HG03139 (cell line): Measurements from ENCODE around the gene HS6ST3.
"Not testable (repeated sequence)": the region's sequence is repeated elsewhere in the genome, so short reads cannot be mapped to it uniquely, and the experiment has no call there.

Experiments used
- ATAC-seq: cut with Tn5 transposase; IDR thresholded peaks from one replicate; pipeline ENCODE4 v1.9.1; 2021; ENCODE audit not compliant: unreplicated experiment

Gene HS6ST3

DNA sequence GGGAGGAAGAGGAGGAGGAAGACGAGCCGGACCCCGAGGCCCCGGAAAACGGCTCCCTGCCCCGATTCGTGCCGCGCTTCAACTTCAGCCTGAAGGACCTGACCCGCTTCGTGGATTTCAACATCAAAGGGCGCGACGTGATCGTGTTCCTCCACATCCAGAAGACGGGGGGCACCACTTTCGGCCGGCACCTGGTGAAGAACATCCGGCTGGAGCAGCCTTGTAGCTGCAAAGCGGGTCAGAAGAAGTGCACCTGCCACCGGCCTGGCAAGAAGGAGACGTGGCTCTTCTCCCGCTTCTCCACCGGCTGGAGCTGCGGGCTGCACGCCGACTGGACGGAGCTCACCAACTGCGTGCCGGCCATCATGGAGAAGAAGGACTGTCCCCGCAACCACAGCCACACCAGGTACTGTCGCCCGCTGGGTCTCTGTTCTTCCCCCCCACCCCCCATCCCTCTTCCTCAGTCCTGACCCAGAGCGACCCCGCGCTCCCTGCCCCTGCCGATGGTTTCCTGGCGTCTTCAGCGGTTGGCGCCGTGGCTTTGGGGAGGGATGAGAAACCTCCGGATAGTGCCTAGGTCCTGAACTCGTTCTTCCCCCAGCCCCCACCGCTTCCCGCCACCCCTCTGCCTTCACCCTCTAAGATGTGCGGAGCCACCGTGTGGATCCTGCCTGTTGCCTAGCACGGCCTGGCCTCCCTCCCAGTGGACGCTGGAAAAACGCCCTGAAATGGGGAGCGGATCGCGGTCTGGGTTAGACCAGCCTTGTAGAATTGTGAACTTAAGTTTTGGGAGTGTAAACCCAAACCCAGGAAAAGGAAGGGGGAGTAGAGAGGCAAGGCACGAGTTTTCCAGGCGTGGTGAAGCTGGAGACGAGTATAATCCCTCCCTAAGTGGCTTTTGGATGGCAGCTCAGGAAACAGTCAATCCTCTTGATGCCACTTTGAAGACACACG, 1.5 kb downstream of the HS6ST3 start:
- ATAC-seq: no peak

DNA sequence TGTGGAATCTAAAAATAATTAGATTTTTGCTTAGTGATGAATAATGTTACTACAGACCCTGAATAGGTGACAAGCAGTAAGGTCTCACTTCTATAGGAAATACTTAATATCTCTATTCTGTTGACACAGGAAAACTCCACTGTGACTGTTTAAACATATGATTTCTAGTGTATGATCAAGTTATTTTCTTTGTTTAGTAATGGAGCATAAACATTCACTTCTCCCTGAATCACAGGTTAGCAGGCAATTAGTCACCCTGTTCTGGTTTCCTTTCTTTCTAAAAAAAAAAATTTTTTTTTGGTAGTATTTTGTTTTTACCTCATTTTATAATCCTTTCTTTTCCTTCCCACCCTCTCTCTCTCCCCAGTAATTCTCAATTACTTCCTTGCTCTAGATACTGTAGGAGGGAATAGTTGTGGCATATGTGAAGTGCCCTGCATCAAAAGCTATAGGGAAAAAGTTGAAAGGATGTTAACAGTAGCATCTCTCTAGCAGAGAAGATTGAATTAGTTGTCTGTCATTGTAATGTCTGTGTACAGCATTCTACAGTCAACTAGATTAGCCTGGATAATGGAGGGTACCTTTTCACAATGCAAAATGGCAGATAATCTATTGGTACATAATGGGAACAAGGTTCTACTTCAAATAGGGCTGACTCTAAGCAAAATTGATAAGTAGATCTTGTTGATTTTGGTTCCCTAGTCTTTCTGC, 3.5 kb downstream of the HS6ST3 start:
- ATAC-seq: no peak

DNA sequence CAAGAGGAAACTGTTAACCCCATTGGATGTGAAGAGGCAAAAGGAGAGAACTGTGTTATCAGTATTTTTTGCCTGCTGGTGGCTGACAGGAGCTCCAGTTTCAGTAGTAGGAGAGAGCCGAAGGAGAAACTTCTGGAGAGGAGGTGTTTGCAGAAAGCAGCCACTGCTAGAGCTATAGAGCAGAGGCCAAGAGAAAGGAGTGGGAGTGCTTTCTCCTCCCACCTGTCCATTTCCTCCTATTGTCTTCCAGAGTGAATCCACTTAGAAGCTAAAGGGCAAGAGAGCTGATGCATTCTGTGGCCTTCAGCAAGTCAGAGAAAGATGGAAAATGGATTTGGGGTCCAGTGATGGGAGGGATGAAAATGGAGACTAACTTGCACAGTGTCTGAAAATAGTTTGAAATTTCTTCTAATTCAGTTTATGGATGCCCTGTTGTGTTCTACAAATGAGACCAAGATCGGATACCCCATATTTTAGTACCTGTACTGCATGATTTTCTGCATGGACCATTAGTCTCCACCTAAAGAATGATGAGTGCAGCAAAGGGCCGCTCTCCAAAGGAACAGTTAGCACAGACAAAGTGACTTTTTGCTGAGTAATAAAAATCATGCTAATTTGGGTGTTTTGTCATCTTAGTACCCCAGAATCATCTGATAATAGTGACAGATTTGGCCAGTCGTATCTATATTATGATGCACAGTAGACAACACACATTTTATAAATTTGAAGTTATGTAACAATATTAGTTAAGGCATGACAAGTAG, 10.7 kb downstream of the HS6ST3 start:
- no peak for ATAC-seq

DNA sequence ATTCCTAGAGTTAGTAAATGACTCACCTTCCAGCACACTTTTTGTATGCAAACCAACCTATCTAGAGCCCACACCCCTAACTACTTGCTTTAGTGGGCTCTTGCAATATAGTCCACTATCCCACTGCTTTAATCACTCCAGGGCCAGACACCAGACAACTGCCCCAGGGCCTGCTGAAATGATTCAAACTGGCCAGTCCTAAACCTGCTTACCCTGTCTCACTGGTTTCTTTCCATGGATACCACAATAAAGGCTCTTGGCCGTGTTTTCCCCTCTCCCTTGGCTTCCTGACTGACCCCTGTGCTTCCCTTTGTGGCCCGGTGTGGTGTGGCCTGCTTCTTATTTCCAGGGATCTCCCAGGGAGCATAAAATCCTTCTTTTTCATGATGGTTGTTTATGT, 14.6 kb downstream of the HS6ST3 start:
- no peak for ATAC-seq

DNA sequence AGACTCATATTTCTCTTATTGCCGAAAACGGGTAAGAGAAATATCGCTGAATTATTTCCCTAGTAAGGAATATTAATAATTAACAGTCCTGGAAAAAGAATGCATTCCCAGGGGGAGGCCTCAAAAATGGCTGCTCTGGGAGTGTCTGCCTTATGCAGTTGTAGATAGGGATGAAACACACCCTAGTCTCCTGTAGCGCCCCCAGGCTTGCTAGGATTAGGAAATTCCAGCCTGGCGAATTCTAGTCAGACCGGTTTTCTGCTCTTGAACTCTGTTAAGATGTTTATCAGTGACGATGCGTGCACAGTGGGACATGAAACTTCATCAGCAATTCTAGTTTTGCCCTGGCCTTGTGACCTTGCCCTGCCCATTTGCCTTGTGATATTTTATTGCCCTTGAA, 18.2 kb downstream of the HS6ST3 start:
- not testable (repeated sequence) for ATAC-seq

DNA sequence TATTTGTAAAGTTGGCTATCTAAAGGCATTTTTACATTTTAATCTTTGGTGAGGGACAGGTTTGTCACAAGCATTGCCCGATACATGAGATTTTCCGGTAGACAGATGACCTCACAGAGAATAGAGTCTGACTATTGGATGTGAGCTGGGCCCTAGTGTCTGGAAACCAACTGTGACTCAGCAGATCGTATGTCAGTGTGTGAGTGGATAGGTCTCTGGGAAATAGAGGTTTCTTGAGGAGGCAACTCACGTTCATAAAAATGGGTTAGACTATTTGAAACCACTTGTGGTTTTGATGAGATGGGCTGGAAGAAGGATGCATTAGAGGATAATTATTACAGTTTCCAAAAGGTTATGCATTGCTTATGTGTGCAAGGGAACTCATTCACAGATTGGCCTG, 19.2 kb downstream of the HS6ST3 start:
- no peak for ATAC-seq

DNA sequence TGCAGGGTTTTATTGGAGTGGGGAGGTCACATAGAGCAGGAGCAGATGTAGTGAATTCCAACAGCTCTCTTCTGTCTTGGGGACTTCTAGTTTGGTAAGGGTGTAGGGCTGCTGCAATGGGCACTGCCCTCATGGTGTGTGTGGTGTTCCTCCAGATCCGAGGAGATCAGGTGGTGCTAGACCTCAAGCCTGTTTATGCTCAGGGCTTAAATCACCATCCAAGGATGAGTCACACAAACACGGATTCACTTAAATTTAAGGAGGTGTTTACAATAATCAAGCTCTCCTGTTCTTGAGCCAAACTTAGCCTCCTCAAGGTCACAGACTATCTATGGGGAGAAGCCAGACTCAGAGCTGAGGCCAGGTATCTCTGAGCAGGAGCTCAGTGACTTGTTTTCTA, 23.0 kb downstream of the HS6ST3 start:
- ATAC-seq: no peak

DNA sequence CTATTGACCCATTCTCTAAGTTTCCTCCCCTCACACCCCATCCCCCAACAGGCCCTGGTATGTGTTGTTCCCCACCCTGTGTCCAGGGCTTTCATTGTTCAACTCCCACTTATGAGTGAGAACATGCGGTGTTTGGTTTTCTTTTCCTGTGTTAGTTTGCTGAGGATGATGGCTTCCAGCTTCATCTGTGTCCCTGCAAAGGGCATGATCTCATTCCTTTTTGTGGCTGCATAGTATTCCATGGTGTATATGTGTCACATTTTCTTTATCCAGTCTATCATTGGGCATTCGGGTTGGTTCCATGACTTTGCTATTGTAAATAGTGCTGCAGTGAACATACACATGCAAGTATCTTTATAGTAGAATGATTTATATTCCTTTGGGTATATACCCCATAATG, 25.5 kb downstream of the HS6ST3 start:
- ATAC-seq: not testable (repeated sequence)

DNA sequence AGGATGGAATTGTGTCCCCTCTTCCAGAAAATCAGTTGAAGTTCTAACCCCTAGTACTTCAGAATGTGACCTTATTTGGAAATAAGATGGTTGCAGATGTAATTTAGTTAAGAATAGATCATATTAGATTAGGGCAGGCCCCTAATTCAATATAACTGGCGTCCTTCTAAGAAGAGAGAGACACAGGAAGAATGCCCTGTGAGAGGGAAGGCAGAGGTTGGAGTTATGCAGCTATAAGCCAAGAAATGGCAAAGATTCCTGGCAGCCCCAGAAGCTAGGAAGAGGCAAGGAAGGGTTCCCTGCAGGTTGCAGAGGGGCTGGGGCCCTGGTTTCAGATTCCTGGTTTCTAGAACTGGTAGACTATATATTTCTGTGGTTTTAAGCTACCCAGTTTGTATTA, 30.0 kb downstream of the HS6ST3 start:
- no peak for ATAC-seq

DNA sequence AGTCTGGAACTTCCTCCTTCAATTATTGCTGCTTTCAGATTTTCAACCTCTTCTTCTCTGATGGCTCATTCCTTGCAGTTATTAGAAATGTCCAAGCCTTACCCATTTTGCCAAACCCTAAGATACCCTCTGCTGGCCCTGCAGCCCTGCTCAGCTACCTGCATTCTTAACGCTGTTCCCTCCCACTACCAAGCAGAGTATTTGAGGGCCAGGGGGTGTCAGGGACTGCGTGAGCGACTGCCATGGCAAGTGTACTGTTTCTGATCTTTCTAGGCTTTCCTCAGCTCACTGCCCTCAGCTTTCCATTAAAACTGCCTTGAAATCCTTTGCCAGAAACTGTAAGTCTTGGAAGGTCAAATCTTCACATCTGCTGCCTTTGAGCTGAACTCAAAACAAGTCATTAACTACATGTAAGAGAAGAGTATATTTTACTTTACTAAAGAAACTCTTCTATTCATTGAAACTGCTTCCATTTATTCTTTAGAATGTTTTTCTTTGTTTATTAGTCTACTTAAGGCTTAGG, 41.0 kb downstream of the HS6ST3 start:
- ATAC-seq: no peak

DNA sequence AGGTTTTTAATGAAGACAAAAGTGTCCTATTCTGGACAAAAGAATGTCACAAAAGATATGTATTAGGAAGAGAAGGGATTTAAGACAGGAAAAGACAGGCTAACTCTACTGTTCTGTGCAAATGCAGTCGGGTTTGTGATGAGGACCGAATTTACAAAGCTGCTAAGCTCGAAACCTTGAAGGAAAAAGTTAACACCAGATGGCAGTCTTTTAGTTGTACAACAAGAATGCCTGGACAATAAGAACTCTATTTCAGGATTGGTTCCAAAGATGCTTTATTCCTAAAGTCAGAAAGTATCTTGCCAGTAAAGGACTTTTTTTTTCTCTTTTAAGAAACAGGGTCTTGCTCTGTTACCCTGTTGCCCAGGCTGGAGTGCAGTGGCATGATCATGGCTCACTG, 51.1 kb downstream of the HS6ST3 start:
- no peak for ATAC-seq

DNA sequence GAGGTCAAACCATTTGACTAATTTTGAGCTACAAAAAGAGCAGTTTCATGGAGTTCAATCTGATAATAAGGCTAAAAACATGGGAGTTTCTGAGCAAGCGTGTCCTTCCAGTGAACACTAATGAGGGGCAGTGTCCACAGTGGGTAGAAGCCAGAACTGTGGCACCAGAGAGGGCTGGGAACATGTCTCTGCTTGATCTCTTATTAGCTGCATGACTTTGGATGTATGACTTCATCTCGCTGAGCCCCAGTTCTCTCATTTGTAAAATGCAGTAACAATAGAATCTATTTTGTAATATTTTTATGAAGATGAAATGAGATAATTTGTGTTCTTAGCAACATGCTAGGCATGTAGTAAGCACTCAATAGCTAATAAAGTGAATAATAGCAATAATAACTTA, 69.8 kb downstream of the HS6ST3 start:
- ATAC-seq: no peak

DNA sequence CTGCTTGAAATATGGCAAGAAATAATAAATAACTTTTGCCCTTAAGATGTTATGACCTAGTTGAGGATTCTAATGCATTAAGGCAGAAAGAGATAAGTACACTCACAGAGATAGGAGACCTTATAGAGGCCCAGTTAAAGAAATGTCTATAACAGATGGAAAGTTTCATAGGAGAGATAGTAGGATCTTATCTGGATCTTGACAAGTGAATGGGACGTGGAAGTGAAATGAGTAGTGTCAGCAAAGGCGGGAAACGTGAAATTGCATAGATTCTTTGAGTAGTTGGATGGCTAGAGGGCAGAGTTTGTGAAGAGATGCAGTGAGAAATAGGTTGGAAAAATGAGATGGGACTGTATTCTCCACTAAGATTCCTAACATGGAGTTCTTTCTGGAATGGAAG, 71.2 kb downstream of the HS6ST3 start:
- no peak for ATAC-seq

DNA sequence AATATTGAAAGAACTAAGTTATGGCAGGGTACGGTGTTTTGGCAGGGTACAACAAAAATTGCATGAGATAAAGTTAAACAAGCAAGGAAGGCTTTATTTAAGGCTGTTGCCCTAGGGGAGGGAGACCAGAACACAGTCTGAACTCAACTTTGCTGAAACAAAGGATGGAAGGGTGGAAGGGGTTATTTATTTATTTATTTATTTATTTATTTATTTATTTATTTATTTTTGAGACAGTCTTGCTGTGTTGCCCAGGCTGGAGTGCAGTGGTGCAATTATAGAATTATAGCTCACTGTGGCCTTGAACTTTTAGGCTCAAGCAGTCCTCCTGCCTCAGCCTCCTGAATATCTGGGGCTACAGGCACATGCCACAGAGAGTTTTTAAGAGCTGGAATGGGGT, 75.9 kb downstream of the HS6ST3 start:
- ATAC-seq: no peak

DNA sequence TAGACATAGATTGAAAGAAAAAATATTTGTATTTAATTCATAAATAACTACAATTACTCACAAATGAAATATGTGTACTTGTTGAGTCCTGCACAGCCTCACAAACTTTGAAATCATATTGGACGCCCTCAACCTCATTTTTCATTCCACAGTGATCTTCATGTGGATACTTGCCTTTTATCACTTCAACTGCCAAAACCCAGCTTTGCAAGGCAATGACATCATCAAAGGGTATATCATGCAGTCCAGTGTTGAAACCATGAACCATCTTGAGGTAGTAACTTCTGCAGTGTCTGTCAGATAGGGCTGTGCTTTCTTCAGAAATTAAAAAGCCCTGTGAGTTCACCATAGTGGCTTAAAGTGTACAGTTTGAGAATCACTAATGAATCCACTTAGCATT, 82.2 kb downstream of the HS6ST3 start:
- ATAC-seq: no peak

DNA sequence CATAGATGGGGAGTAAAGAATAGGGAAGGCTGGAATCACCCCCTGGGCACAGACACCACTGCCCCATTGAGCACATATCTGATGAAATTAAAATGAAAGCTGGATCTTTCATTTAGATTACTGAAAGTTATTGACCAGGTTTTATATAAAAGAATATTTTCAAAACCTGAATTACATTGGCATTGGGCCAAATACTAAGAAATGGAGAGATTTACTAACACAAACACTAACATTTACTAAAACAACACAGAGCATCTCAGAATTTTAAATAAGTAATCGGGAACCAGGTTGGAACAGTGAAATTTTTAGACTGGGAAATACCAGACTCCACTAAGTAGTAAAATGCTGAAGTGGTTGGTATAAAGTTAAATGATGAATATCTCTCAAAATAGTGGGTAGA, 88.9 kb downstream of the HS6ST3 start:
- ATAC-seq: no peak

DNA sequence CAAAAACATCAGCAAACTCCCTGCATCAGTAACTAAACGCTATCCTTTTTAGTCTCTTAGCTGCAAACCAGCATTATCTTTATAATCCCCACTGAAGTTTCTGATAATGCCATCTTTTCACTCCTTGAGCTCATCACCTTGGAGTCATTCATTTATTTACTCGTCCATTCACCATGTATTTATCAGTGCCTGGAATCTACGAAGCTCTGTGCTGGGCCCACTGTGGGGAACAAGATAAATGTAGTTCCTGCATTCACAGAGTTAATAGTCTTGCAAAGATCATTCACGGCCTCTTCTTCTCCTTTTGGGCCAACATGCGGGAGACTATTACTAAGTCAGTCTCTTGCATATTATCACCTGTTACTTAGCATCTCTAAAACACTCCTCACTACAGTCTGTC, 89.4 kb downstream of the HS6ST3 start:
- ATAC-seq: no peak

DNA sequence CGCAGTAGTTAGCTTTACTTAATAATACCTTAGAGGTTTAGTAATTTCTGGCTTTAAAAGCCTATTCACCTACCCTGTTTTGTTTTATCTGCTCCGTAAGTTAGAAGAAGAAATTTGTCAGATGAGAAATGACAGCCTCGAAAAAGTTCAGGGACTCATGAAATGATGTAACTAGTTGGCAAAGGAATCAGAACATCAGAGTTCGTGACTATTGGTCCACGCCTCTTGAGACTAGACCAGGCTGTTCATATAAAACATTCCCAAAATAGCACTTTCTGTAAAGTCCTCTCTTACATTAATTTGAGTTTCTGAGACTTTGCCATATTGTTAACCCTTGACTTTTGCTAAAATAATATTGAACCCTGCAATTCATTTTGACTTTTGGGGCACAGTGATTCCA, 92.0 kb downstream of the HS6ST3 start:
- ATAC-seq: no peak

DNA sequence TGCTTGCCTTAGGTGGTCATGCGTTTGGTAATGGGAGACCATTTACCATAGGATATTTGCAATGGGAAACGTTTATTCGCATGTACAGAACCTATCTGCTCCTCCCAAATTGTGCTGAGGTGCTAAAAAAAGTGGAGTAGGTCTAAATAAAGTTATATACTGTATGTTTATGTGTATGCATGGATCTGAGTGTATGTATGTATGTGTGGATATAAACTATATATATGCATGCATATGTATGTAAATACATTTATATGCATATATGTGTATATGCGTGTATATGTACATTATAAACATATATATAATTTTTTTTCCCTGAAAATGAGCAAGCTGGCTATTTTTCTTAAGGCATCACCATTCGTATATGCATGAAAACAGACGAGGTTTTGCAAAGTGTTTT, 95.9 kb downstream of the HS6ST3 start:
- ATAC-seq: no peak

DNA sequence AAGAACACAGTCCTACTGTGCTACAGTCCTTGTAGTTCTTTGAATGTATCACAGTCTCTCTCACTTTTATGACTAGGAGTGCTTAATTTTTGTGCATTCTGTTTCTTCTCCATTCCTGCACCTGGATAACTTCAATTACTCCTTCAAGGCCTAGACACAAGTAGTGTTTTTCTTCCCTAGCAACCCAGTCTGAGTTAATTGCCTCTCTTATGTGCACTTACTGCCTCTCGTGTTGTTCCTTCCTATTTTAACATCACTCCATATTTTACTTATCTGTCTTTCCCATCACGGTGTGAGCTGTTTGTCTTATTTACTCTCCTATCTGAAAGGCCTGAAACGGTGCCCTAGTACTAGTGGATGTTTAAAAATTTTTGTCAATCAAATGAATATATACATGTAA, 101.5 kb downstream of the HS6ST3 start:
- no peak for ATAC-seq

DNA sequence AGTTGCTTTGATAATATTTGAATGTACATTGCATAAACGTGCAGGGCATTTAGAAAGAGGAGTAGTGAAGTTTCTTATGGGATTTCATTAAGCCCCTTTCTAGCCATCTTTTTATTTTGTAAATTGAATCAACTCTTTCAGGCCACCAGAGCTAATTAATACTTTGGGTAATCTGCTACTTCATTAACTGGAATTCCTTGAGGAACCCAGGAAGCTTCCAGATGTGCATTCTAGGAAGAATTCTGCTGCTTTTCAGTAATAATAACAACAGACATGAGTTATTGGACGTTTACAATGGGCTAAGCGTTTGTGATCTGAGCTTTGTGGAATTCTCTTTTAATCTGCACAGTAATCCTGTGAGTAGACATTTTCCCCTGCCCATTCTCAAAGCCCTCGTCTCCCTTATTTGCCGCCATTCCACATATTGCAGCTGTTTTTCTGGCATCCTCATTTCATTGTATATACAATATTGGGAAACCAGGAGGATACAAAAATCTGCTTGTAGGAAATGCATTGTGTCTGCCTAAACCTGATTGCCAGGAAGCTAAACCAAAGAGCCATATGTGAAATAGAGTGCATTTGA, 103.9 kb downstream of the HS6ST3 start:
- no peak for ATAC-seq
